ENCODE measurements around the gene LHPP.

DNA sequence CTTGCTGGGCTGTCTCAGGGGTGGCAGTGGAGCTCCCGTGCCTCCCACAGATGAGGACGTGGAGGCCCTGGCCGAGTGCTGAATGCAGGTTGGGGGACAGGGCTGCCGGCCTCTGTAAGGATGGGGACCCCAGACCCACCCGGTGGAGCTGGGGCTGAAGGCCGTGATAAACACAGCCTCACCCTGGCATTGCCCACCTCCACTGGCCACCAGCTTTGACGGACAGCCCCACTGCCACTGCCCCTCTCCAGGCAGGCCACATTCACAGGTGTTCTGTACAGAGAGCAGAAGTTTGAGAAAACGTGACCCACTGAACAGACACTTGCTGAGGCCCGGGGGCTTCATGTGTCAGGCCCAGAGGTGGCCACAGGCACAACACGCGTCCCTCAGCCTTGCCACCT is 126.2 kb downstream of the LHPP start:
- TF ChIP-seq, protein P1, sequence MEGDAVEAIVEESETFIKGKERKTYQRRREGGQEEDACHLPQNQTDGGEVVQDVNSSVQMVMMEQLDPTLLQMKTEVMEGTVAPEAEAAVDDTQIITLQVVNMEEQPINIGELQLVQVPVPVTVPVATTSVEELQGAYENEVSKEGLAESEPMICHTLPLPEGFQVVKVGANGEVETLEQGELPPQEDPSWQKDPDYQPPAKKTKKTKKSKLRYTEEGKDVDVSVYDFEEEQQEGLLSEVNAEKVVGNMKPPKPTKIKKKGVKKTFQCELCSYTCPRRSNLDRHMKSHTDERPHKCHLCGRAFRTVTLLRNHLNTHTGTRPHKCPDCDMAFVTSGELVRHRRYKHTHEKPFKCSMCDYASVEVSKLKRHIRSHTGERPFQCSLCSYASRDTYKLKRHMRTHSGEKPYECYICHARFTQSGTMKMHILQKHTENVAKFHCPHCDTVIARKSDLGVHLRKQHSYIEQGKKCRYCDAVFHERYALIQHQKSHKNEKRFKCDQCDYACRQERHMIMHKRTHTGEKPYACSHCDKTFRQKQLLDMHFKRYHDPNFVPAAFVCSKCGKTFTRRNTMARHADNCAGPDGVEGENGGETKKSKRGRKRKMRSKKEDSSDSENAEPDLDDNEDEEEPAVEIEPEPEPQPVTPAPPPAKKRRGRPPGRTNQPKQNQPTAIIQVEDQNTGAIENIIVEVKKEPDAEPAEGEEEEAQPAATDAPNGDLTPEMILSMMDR (IDR thresholded peaks at IDR 0.05) = no peak
- TF ChIP-seq POLR2A (IDR thresholded peaks at IDR 0.05) = no peak

Data from heart left ventricle (tissue), 13 donors.